Sigmoid colon (tissue), 7 donors: Measurements from ENCODE around the gene ZNF621. TPM values are rescaled to one million over a fixed set of nuclear protein-coding genes. Genes with fewer than 3 reads are reported as not detected.

Experiments used
- DNase-seq: peaks from one replicate; pipeline ENCODE4 v3.0.0-alpha.2; 2019
- H3K27ac ChIP-seq, 4 donors: fragments of 200-600 bp; sonication (generic); one replicate each; pipeline ENCODE4 v1.5.1; 2016 to 2019; ENCODE audit warnings: mild to moderate bottlenecking in 1 of 4
- H3K27me3 ChIP-seq, 3 donors: fragments of 200-600 bp; sonication (generic); one replicate each; pipeline ENCODE4 v1.5.1; 2019; ENCODE audit warnings: mild to moderate bottlenecking in 1 of 3
- H3K36me3 ChIP-seq, 4 donors: fragments of 200-600 bp; sonication (generic); one replicate each; pipeline ENCODE4 v1.5.1; 2016 to 2019
- H3K4me1 ChIP-seq, 4 donors: fragments of 200-600 bp; sonication (generic); one replicate each; pipeline ENCODE4 v1.5.1; 2017 to 2019
- H3K4me3 ChIP-seq, 4 donors: fragments of 200-600 bp; sonication (generic); one replicate each; pipeline ENCODE4 v1.5.1; 2017 to 2019; ENCODE audit warnings: mild to moderate bottlenecking in 2 of 4, moderate library complexity in 1 of 4
- H3K9me3 ChIP-seq, 4 donors: fragments of 200-600 bp in 3 of 4; sonication (generic) in 3 of 4; one replicate each; pipeline versions ENCODE4 v1.5.1 to v1.6.1; 2013 to 2019
- EP300 ChIP-seq, 4 donors: sonication (generic); formaldehyde crosslinking; IDR thresholded peaks; one replicate each; pipeline ENCODE4 v1.6.1; 2017; ENCODE audit warnings: antibody characterized with exemption in 4 of 4
- POLR2A ChIP-seq, 2 donors: fragments of 450-650 bp; IDR thresholded peaks; one replicate each; pipeline ENCODE4 v1.6.1; 2016; ENCODE audit warnings: antibody characterized with exemption in 2 of 2, mild to moderate bottlenecking in 2 of 2, moderate library complexity in 2 of 2
- POLR2AphosphoS5 ChIP-seq, 4 donors: sonication (generic); formaldehyde crosslinking; IDR thresholded peaks; one replicate each; pipeline ENCODE4 v1.6.1; 2017; ENCODE audit warnings: antibody characterized with exemption in 4 of 4
- WGBS, 2 donors: extraction: QIAGEN DNeasy Blood & Tissue Kit; methylation state at CpG; one replicate each; pipeline ENCODE4 v1.1.7; 2013; 5-methylcytosine and 5-hydroxymethylcytosine counted together
- intact Hi-C: fragments of 100-400 bp; cut with DNase I; formaldehyde crosslinking; loops from one replicate; pipeline ENCODE4 v1.15.1; 2023
- polyA plus RNA-seq, 3 donors: library from polyadenylated mRNA; stranded (reverse); fragments of 200-250 nt; gene quantifications; one replicate each; pipeline ENCODE4 v1.2.3, GENCODE V29; 2013
- total RNA-seq, 4 donors: library from RNA; depleted of rRNA; stranded (reverse); fragments of >200 nt; gene quantifications; one replicate each; pipeline ENCODE4 v1.1.0, GENCODE V29; 2016
- TF ChIP-seq, protein P1 (sequence below), 4 experiments: fragments of 450-650 bp in 3 of 4; fragments of 200-600 bp in 1 of 4; IDR thresholded peaks; one replicate each; pipeline ENCODE4 v1.5.1; 2016 to 2019; ENCODE audit warnings: antibody characterized with exemption in 4 of 4, mild to moderate bottlenecking in 3 of 4, moderate library complexity in 2 of 4
- donor health status: healthy with polysubstance abuse.
- donor health status: Bipolar disorder and iron deficiency.
- donor health status: healthy.

ZNF621 gene
- total and polyA plus RNA-seq, 7 donors: 4.6 to 19.9 (median 13.2) TPM

GRCh38 chr3:40490916-40491315, 33.8 kb upstream of the ZNF621 start:
- Histone ChIP-seq H3K27ac (no peak overlapping the region), H3K27me3 (no peaks in the 10 kb centered on the region), H3K4me1 (no peaks in the 10 kb centered on the region), H3K4me3 (no peak overlapping the region), H3K36me3 (peaks cover 13 to 29% (median 22%) of the 10 kb centered on the region in 4 donors), H3K9me3 (peaks cover 10 to 19% (median 14%) of the 10 kb centered on the region in 4 donors)
- intact Hi-C loops: no loop called here
- no peak for DNase-seq
- 91 to 93% methylated on average over 5 of the region's 5 CpGs for WGBS, 2 donors
- TF ChIP-seq, protein P1, sequence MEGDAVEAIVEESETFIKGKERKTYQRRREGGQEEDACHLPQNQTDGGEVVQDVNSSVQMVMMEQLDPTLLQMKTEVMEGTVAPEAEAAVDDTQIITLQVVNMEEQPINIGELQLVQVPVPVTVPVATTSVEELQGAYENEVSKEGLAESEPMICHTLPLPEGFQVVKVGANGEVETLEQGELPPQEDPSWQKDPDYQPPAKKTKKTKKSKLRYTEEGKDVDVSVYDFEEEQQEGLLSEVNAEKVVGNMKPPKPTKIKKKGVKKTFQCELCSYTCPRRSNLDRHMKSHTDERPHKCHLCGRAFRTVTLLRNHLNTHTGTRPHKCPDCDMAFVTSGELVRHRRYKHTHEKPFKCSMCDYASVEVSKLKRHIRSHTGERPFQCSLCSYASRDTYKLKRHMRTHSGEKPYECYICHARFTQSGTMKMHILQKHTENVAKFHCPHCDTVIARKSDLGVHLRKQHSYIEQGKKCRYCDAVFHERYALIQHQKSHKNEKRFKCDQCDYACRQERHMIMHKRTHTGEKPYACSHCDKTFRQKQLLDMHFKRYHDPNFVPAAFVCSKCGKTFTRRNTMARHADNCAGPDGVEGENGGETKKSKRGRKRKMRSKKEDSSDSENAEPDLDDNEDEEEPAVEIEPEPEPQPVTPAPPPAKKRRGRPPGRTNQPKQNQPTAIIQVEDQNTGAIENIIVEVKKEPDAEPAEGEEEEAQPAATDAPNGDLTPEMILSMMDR (IDR thresholded peaks at IDR 0.05): no peak
- no peak for TF ChIP-seq EP300 (IDR thresholded peaks at IDR 0.05)

DNA sequence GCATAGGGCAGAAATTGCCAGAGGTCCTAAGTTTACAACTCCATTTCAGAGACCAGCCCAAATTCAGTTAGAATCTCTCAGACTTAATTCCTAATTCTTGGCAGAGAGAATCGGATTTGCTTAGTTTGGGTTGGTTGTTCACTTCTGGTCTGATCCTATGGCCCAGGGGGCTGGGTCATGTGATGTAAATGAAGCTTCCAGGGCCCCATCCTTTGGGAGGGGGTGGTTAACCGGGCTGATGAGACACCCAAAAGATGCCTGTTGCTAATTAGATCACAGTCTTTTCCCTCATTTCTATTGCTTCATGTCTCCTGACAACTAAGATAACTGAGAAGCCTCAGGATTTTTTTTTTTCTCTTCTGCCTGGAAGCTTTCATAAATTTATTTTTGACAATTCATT, 30.1 kb upstream of the ZNF621 start:
- Histone ChIP-seq H3K27me3 (no peaks in the 10 kb centered on the region), H3K4me3 (no peak overlapping the region), H3K4me1 (no peaks in the 10 kb centered on the region), H3K9me3 (no peaks in the 10 kb centered on the region), H3K27ac (no peak overlapping the region), H3K36me3 (no peaks in the 10 kb centered on the region)
- no peak for TF ChIP-seq POLR2AphosphoS5 (IDR thresholded peaks at IDR 0.05)
- no peak for TF ChIP-seq EP300 (IDR thresholded peaks at IDR 0.05)
- no peak for TF ChIP-seq POLR2A (IDR thresholded peaks at IDR 0.05)
- TF ChIP-seq, protein P1 (IDR thresholded peaks at IDR 0.05): no peak
- 69 to 73% methylated on average over 2 of the region's 2 CpGs for WGBS, 2 donors
- intact Hi-C loops: no loop called here
- no peak for DNase-seq

- Histone ChIP-seq H3K27ac (no peak overlapping the region), H3K4me1 (no peaks in the 10 kb centered on the region), H3K27me3 (no peaks in the 10 kb centered on the region), H3K36me3 (no peaks in the 10 kb centered on the region), H3K4me3 (no peak overlapping the region), H3K9me3 (no peaks in the 10 kb centered on the region)
- intact Hi-C loops: no loop called here
- WGBS, 2 donors: 96 to 99% methylated on average over 2 of the region's 2 CpGs
- DNase-seq: no peak
- TF ChIP-seq POLR2A (IDR thresholded peaks at IDR 0.05): no peak
- TF ChIP-seq, protein P1 (IDR thresholded peaks at IDR 0.05): no peak
- TF ChIP-seq EP300 (IDR thresholded peaks at IDR 0.05): no peak
Observed at GRCh38 chr3:40497288-40497687, 27.5 kb upstream of the ZNF621 start.

- 97 to 100% methylated on average over 1 of the region's 1 CpG for WGBS, 2 donors
- intact Hi-C loops: no loop called here
- TF ChIP-seq POLR2A (IDR thresholded peaks at IDR 0.05) (no peak), POLR2AphosphoS5 (IDR thresholded peaks at IDR 0.05) (no peak)
Observed at GRCh38 chr3:40499952-40500351, 24.8 kb upstream of the ZNF621 start.

DNA sequence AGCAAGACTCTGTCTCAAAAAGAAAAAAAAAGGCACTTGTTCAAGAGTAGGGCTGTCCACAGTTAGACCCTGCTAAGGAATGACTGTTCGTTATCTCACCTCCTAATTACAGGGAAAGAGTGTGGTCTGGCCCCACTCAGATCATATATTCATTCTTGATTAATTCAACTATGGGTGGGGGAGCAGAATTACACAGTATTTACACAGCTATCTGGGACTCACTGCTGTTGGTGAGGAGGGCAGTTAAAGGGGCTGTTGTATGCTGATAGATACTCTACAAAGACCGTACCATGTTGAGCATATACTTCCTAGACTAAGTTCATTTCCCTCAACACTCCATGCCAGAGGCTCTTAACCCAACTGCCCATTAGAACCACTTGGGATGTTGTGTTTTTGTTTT, 22.7 kb upstream of the ZNF621 start:
- Histone ChIP-seq H3K4me3 (no peak overlapping the region), H3K9me3 (no peaks in the 10 kb centered on the region), H3K27ac (no peak overlapping the region), H3K27me3 (no peaks in the 10 kb centered on the region), H3K4me1 (peaks cover 0 to 12% (median 4%) of the 10 kb centered on the region in 4 donors), H3K36me3 (no peaks in the 10 kb centered on the region)
- 89 to 93% methylated on average over 2 of the region's 2 CpGs for WGBS, 2 donors
- intact Hi-C loops: no loop called here
- TF ChIP-seq POLR2AphosphoS5 (IDR thresholded peaks at IDR 0.05) (no peak), EP300 (IDR thresholded peaks at IDR 0.05) (no peak), POLR2A (IDR thresholded peaks at IDR 0.05) (no peak)
- TF ChIP-seq, protein P1 (IDR thresholded peaks at IDR 0.05): no peak
- DNase-seq: no peak

More at GRCh38 chr3:40499952-40500351, 24.8 kb upstream of the ZNF621 start:
- no peaks in the 10 kb centered on the region for H3K9me3 ChIP-seq
- H3K36me3 ChIP-seq: no peaks in the 10 kb centered on the region
- H3K27me3 ChIP-seq: no peaks in the 10 kb centered on the region
- no peak overlapping the region for H3K27ac ChIP-seq
- no peak for DNase-seq
- H3K4me3 ChIP-seq: no peak overlapping the region
- no peaks in the 10 kb centered on the region for H3K4me1 ChIP-seq
